CD4-positive, alpha-beta T cell treated with Interleukin-17A for 4 hours (primary cell): Measurements from ENCODE around the gene GRB10.

Source experiments
- DNase-seq: peaks from one replicate; pipeline ENCODE4 v3.0.0-alpha.2; 2020; ENCODE audit warnings: mixed read lengths

GRB10 gene

DNA sequence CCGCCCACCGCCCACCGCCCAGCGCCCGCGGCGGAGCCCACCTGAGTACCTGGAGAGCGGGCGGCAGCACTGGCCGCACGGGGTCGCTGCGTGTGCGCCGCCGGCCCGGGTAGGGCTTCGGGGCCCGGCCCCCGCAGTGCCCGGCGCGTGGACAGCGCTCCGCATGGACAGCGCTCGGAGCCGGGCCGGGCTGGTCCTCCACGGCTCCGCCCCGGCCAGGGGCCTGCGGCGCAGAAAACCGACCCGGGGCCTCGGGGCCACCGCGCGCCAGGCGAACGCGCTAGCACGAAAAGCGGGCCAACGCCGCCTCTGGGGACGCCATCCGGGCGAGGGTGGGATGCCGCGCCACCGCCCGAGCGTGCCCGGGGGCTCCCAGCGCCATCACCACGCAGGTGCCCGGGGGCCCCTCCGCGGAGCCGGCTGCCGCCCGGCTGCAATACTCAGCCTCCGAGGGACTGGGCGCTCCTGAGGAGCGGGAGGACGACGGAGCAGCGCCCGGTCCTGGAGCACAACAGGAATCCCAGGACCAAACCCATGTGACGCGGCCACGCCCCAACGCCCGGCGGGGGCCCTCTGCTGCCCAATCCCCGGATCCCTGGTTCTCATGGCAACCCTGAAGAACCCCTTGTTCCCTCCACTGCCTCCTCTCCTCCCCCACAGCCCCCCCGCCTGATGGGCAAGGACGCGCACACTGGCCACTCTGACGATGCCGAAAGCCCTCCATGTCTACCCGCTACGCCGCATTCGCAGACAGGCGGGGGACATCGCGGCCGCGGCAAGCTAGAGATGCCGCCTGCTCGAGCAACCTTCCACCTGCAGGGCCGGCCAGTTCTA is at the start of gene GRB10:
TSS of gene GRB10 (minus strand) at position 522 of the 834 bp plus-strand sequence. CDS start 50,574 bp downstream, outside the sequence.
- peak; percentile 33 for DNase-seq

DNA sequence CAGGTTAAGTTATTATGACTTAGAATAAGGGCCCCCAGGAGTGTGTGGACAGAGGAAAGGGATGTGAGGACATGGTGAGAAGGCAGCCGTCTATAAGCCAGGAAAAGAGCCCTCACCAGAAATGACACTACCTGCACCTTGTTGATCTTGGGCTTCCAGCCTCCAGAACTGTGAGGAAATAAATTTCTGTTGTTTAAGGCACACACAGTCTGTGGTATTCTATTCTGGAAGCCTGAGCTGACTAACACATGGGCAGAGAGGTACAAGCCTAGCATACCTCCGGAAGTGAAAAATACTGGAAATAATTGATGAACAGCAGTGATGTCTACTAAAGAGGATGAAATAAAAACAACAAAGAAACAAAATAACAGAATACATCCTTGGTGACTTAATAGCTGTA is 46.1 kb upstream of the GRB10 start:
- DNase-seq = no peak

DNA sequence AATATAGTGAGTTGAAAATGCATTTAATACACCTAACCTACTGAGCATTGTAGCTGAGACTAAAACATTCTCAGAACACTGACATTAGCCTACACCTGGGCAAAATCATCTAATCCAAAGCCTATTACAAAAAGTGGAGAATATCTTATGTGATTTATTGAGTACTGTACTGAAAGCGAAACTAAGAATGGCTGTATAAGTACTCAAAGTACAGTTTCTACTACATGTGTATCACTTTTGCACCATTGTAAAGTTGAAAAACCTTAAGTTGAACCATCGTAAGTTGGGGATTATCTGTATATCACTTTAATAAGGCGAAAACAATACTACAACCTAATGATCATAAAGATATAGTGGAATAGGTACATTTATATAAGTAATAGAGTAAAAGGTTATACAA is 45.4 kb upstream of the GRB10 start:
- DNase-seq = no peak

DNA sequence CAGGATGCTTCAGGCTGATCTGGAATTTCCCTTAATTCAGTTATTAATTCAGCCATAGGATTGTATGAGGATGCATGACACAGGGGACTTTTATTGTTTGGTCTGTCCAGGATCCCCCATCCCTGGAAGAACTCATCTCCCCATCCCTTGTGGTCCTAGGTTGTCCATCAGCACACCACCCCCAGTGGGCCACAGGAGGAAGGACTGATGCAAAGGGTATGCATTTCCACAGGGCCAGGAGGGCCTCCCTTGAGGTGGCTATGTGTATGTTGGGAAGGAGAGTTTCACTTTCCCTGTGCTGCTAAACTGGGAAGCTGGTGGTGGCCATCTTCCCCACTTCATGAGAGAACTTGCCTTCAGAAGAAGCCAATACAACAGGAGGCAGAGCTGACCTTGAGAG is 44.6 kb upstream of the GRB10 start:
- no peak for DNase-seq

DNA sequence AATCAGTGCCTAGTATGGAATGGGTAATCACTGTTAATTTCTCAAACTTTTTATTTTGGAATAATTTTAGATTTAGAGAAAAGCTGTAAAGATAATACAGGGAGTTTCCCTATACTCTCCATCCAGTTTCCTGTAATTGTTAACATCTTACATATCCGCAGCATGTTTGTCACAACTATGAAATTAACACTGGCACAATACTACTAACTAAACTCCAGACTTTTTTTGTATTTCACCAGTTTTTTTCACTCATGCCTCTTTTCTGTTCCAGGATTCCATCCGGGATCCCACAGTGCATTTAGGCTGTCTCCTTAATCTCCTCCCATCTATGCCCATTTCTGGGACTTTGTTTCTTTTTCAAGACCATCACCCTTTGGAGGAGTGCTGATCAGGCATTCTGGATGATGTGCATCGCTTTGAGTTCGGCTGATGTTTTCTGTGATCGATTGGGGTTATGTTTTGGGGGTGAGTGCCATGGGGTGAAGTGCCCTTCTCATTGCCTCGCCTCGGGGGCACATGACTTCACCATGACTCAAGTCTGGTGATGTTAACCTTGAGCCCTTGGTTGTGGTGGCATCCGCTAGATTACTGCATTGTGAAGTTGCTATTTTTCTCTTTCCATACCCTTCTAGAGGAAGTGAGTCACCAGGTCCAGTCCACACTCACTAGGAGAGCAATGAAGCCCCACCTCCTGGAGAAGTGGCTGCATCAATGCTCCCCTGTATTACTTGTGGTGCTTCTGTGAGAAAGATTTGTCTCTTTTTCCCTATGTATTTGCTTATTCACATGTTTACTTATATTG is 43.9 kb upstream of the GRB10 start:
- DNase-seq = no peak

DNA sequence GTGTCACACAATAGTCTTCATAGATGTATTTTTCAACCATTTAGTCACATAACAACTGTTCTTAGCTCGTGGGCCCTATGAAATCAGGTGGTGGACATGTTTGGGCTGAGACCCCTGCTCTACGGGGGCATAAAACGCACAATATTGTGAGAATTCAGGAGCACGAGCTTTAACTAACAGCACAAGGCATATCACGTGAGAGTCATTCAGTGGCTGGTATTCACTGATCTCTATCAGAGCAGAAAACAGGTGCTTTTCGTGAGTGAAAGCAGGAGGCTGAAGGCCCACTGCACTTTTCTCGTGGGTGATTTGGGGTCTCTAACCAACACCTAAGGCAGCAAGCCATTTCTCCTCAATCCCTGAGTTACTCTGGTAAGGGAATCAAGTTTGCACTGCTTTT is 42.8 kb upstream of the GRB10 start:
- DNase-seq = no peak

DNA sequence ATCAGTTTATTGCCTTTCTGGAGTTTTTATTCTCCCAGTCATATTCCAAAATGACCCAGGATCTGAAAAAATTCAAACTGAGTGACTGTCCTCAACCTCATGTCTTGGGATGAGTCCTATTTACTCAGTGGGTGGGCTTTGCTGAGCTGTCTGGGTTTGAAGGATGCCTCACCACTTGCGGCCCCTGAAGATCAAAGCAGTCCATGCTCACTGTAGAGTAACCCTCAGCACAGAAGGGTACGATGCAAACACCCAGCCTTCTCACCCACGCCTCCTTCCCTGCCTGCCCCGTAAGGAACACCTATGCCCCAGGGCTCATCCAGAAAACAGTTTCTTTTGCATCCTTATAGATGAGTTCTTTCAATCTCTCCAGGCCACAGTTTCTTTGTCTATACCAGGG is 42.2 kb upstream of the GRB10 start:
- DNase-seq = no peak

DNA sequence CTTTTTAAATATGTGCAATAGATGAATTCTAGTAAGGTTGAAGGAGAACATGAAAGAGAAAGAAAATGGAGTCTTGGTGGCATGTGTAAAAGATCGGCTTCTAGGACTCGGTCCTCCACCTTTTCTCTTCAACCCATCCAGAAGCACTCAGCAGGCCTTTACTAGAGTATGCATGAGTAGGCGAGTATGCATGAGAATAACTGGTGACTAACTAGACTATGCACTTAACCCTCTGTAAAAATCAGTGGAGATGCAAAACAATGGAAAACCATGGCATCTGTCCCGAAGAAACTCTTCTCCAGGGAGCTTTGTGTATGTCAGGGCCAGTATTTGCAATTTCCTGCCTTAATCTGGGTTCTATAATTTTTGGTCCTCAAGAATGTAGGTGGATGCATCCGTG is 40.0 kb upstream of the GRB10 start:
- DNase-seq = no peak

DNA sequence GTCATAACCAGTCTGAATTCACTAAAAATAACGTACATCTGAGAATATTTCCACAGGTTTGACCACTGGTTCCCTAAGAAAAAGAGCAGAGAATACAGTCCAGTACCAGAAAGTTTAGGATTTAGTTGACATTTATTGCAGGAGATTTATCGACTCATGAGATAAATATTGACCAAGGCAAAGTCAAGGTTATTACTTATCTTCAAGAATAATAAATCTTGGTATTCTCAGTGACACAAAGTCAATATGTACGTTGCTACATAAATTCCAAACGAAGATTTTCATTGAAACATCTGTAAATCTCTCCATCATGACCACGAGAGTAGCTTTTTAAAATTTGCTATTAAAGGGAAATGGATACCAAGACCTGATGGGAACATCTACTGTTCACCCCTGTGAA is 39.4 kb upstream of the GRB10 start:
- DNase-seq = no peak

DNA sequence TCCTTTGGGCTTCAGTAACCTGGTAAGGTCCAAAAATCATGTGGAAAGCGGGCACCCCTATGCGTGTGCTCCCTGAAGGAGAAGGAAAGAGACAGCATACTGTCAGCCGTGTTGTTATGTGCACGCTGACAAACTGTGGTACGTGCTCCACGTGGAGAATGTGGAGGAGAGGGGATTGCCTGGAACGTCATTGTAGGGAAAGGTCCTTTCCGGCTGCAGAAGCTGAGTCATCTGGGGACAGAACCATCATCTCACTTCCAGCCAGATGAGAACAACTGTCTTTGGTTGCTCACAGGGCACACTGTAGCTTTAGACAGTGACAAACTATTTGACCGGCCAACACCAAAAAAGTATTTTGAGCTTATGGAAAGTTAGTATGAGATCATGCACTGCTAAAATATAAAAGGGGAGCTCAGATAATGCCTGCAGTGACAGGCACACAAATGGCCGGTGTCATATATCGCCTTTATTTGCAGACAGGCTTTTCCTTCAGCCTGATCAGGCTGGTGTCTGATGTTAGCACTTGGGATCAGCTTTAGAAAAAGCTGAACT is 38.8 kb upstream of the GRB10 start:
- no peak for DNase-seq

DNA sequence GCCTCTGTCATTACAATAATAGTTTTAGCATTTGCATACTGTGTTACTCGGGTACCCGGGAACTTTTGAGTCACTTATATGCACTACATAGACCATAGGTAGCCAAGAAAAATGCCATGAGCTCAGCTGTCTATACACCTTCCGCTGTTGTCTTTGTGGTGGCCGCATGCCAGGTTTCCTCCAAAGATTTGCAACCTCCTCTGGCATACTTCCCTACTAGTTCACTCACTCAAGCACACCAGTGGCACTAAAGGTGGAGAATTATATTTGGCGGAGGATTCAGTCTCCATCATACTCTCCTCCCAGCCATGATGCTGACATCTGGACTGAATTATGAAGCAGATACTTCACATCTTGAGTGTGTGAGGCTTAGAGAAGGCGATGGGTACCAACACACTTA is 35.6 kb upstream of the GRB10 start:
- DNase-seq = no peak

DNA sequence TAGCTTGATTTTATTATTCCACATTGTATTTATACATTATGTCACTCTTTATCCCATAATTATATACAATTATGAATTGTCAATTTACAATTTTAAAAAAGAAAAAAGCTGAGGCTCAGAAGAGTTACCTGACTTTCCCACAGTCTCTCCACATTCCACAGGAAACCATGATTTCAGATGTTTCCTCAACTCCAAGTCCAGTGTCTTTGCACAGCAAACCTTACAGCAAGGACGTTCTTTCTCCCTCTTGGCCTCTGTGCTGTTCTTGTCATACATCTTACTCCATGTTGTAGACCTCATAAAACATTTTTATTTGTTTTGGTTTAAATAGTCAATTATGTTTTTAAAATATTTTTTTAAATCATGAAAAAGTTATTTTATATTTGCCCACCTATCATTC is 34.9 kb upstream of the GRB10 start:
- no peak for DNase-seq

DNA sequence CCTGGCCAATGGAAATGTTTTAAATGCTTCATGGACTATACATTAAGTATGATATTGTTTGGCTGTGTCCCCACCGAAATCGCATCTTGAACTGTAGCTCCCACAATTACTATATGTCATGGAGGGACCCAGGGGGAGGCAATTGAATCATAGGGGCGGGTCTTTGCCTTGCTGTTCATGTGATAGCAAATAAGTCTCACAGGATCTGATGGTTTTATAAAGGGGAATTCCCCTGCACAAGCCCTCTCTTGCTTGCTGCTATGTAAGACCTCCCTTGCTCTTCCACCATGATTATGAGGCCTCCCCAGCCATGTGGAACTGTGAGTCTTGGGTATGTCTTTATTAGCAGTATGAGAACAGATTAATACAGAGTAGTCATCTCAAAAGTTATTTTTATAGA is 32.4 kb upstream of the GRB10 start:
- no peak for DNase-seq

DNA sequence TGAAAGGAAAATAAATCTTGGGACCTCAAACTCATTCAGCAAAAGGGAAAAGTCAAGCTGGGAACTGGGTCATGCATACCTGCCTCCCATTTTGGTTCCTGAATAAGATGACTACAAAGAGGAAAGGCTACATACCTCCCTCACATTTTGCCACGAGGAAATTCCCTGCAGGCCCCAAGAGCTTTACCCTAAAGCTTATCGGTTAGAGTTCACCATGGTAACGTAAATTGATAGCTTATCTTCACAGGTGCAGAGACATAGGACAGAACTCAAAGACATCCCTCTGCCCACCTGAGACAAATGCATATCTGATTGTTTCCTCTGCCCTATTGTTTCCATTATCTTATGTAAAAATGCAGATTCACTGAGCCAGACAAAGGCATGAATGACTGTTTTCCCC is 31.5 kb upstream of the GRB10 start:
- DNase-seq = no peak

DNA sequence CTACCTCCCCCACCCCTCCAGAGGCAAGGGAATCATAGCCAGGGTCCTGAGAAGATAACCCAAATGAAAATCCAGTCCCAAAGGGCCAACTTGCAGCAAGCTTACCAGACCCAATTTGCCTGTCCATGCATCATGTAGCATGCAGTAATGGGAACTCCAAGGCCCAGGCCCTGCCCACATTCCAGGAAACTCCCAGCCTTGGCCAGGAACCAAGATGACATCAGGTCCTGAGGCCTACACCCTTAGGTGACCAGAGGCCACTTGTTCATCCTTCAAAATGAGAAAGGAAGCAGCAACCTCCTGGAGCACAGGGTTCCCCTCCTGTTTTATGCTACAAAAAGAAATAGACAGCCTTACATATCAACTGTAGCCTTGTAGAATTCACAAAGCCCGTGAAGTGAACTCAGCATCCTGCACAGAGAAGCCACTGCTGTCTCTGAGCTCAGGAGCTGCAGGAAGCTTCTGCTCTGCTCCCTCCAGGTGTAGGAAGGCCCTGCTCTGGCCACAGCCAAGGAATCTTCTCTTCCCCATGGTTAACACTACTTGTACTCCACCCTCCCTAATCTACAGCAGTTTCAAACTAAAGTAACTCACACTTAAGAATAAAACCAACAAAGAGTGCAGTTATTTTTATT is 30.3 kb upstream of the GRB10 start:
- DNase-seq = no peak

DNA sequence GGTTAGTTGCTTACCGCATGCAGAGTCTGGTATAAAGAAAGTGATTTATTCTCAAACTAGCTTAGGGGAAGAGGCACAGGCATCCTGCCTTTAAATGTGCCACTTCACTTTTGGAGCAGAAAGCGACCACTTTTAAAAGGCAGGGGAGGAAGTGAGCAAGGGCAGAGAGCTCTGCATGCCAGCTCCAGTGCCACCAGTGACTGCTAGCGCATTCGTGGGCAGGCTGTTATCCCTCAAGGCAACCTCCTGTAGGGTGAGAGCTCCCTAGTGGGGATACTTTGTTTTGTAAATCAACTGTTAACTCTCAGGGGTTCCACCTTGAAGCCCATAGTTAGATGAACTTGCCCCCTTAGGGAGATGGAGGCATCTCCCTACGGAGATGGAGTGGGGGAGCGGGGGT is 29.4 kb upstream of the GRB10 start:
- DNase-seq = no peak

DNA sequence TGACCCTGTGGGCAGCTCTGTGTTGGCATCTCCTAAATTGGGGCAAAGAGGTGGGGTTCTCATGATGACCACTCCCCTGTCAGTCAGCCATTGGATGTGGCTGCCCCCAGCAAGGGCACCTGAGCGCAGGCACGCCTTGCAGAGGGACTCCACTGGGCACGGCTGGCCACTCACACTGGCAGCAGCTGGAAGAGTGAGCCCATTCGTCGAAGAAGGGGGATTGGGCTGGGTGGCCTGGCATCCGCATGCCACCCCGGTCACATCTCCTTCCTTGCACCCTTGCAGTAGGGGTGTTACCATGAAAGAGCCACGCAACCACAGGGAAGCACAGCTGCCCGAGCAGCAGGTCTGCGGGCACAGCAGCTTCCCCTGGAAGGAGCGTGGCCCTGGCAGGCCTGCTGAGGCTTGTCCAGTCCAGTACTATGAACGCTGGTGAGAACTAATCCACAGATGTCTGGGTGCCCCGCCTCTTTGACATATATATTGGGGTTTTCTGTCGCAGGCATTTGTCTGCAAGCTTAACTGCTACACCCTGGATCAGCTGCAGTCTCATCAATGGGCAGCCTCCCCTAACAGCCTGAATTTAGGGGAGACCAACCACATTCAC is 25.7 kb upstream of the GRB10 start:
- DNase-seq = no peak

DNA sequence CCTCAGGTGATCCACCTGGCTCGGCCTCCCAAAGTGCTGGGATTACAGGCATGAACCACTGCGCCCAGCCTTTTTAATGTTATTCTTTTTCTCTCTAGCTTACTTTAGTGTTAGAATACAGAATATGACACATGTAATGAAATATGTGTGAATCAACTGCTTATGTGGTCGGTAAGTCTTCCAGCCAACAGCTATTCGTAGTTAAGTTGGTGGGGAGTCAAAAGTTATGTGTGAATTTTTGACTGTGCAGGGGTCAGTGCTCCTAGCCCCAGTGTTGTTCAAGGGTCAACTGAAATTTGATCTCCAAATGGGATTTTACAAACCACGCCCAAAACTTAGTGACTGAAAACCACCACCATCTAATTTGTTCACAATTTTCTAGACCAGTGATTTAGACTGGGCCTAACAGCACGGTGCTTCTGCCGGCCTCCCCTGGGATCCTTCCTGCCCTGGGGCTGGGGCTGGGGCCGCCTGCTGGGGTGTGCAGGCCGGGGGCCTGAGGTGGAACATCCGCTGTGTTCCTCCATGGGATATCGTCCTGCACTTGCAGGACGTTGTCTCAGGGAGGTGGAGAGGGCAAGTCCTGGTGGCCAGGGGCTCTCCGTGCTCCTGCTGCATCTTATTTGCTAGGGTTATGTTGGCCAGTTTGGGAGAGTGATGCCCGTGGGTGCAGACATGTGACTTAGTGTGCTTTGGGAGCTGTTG is 24.5 kb upstream of the GRB10 start:
- DNase-seq = no peak

DNA sequence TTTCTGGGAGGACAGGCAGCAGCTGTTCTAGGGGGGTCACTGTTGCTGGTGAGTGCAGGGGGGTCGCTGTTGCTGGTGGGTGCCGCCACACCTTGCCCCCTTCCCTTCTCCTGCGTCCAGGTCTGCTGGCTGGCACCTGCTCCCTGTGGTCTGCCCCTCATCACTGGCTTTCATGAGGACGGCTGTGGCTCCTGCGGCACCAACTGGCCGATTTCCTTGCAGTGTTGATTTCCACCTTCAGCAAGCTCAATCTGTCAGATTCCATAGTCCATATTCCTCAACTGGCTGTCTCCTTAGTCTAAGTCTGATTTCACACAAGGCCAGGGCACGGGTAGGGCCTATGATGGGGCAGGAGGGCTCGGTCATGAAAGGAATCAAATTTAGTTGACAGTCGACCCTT is 23.4 kb upstream of the GRB10 start:
- DNase-seq = no peak

DNA sequence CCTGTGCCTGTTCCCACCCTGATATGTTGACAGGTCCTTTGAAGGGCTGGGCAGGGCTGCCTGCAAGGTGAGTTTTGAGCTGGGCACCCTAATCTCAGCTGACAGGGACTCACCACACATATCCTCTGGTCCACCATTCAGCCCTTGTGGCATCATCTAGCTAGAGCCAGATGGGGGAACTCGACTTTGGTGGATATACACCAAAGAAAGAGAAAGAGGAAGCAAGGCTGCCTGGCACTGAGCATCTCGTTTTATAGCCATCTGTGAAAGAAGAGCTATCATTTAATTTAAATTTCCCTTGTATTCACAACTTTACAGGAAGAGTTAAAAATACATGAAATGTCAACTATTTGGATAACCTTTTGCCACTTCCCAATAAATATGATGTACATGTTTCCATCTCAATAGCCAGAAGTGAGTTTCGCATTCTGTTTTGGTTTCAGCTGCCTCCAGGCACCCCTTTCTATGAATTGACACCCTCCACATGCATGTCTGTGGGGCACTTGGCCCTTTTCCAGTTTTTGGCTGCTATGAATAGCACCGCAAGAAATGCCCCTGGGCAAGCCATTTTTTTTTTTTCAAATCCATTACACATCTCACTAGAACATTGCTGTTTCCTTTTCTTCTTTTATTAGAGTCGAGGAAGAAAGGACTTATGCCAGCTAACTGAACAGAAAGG is 22.9 kb upstream of the GRB10 start:
- no peak for DNase-seq
